GM23248 (cell line): ENCODE results near the gene NME5. TPM values are rescaled to one million over a fixed set of nuclear protein-coding genes. Genes with fewer than 3 reads are reported as not detected.
A peak's percentile ranks its signal among the peaks of the same experiment; 100 is the strongest.

Experiments
- DNase-seq: peaks from one replicate; pipeline ENCODE4 v3.0.0-alpha.2; 2015
- H2AFZ ChIP-seq: fragments of 200-600 bp; sonication (generic); 2 replicates; pipeline ENCODE4 v1.6.1; 2016; ENCODE audit warnings: antibody characterized with exemption
- H3F3A ChIP-seq: fragments of 200-600 bp; sonication (generic); 2 replicates; pipeline ENCODE4 v1.6.1; 2016; ENCODE audit warnings: mild to moderate bottlenecking, antibody characterized with exemption, mixed run types; ENCODE audit not compliant: insufficient read depth
- H3K27ac ChIP-seq: fragments of 200-600 bp; sonication (generic); 2 replicates; pipeline ENCODE4 v1.5.1; 2016; ENCODE audit warnings: mild to moderate bottlenecking
- H3K27me3 ChIP-seq: fragments of 200-600 bp; sonication (generic); replicated peaks from 2 replicates; pipeline ENCODE4 v1.6.1; 2016; ENCODE audit warnings: mild to moderate bottlenecking; ENCODE audit not compliant: insufficient read depth
- H3K36me3 ChIP-seq: fragments of 200-600 bp; sonication (generic); 2 replicates; pipeline ENCODE4 v1.6.1; 2016; ENCODE audit warnings: low read depth, mild to moderate bottlenecking
- H3K4me1 ChIP-seq: fragments of 200-600 bp; sonication (generic); 2 replicates; pipeline ENCODE4 v1.6.1; 2016; ENCODE audit warnings: mild to moderate bottlenecking; ENCODE audit not compliant: insufficient read depth
- H3K4me2 ChIP-seq: fragments of 200-600 bp; sonication (generic); one replicate; pipeline ENCODE4 v1.6.1; 2016; ENCODE audit warnings: mild to moderate bottlenecking; ENCODE audit not compliant: unreplicated experiment
- H3K4me3 ChIP-seq: fragments of 200-600 bp; sonication (generic); 2 replicates; pipeline ENCODE4 v1.5.1; 2016; ENCODE audit warnings: mild to moderate bottlenecking
- H3K79me2 ChIP-seq: fragments of 200-600 bp; sonication (generic); 2 replicates; pipeline ENCODE4 v1.6.1; 2016; ENCODE audit warnings: mild to moderate bottlenecking; ENCODE audit not compliant: insufficient read depth
- H3K9ac ChIP-seq: fragments of 200-600 bp; sonication (generic); 2 replicates; pipeline ENCODE4 v1.6.1; 2016; ENCODE audit warnings: mild to moderate bottlenecking
- H3K9me2 ChIP-seq: fragments of 200-600 bp; sonication (generic); 2 replicates; pipeline ENCODE4 v1.6.1; 2016; ENCODE audit warnings: mixed run types, mild to moderate bottlenecking, moderate library complexity; ENCODE audit not compliant: insufficient read depth
- H3K9me3 ChIP-seq: fragments of 200-600 bp; sonication (generic); one replicate; pipeline ENCODE4 v1.6.1; 2017; ENCODE audit warnings: low read depth
- H4K20me1 ChIP-seq: fragments of 200-600 bp; sonication (generic); 2 replicates; pipeline ENCODE4 v1.6.0; 2016; ENCODE audit not compliant: insufficient read depth
- EZH2 ChIP-seq: fragments of 200-600 bp; sonication (generic); IDR thresholded peaks from 2 replicates; pipeline ENCODE4 v1.6.1; 2018; ENCODE audit warnings: antibody characterized with exemption, mild to moderate bottlenecking; ENCODE audit not compliant: insufficient read depth, poor library complexity, severe bottlenecking
- EZH2phosphoT487 ChIP-seq: fragments of 200-600 bp; sonication (generic); IDR thresholded peaks from 2 replicates; pipeline ENCODE4 v1.6.1; 2018; ENCODE audit warnings: antibody characterized with exemption, moderate library complexity, mild to moderate bottlenecking, low read depth; ENCODE audit not compliant: insufficient read depth
- WGBS, 2 experiments: methylation state at CpG; one replicate each; pipeline ENCODE4 v1.1.6; 2015 to 2017; ENCODE audit warnings: low lambda C conversion rate in 2 of 2, low coverage in 1 of 2; ENCODE audit errors: missing lambda C conversion rate in 2 of 2; 5-methylcytosine and 5-hydroxymethylcytosine counted together
- in situ Hi-C: fragments of 300-500 bp; cut with MboI; formaldehyde crosslinking; loops from 2 replicates; pipeline ENCODE4 v1.15.0; 2020
- polyA plus RNA-seq: library from polyadenylated mRNA; unstranded; fragments of >200 nt; fragmentation: Nextera tagmentation; extraction: Ambion mirVana; gene quantifications from 2 replicates; pipeline ENCODE4 v1.2.1, GENCODE V29; 2016
- total RNA-seq: library from RNA; depleted of rRNA; stranded (reverse); fragments of >200 nt; shearing (Covaris generic); gene quantifications from 2 replicates; pipeline ENCODE4 v1.2.3, GENCODE V29; 2014

NME5 gene
- total and polyA plus RNA-seq, 2 experiments from 2014 or later = not detected

GRCh38 chr5:138141734-138142133 lies 2.5 kb upstream of the NME5 start:
- in situ Hi-C loops = no loop called here
- Histone ChIP-seq H3K9ac (no peak overlapping the region), H3K4me1 (no peaks in the 10 kb centered on the region), H4K20me1 (no peaks in the 10 kb centered on the region), H3K27me3 (no peaks in the 10 kb centered on the region), H3K36me3 (no peaks in the 10 kb centered on the region), H2AFZ (no peak overlapping the region), H3K9me2 (no peaks in the 10 kb centered on the region), H3F3A (no peaks in the 10 kb centered on the region), H3K4me2 (no peak overlapping the region), H3K4me3 (no peak overlapping the region), H3K27ac (no peak overlapping the region), H3K9me3 (no peaks in the 10 kb centered on the region), H3K79me2 (no peaks in the 10 kb centered on the region)
- 31 to 37% methylated on average over 1 of the region's 1 CpG for WGBS, 2 experiments
- TF ChIP-seq EZH2phosphoT487 = no peak
- no peak for TF ChIP-seq EZH2
- DNase-seq = no peak

GRCh38 chr5:138140268-138140667 lies 1.0 kb upstream of the NME5 start:
- no peak overlapping the region for H3K9ac ChIP-seq
- WGBS, 2 experiments = 47 to 48% methylated on average over 4 of the region's 4 CpGs
- TF ChIP-seq EZH2phosphoT487 (no peak), EZH2 (no peak)

GRCh38 chr5:138139781-138140090 lies 508 bp upstream of the NME5 start:
- no peaks in the 10 kb centered on the region for H3F3A ChIP-seq
- H2AFZ ChIP-seq = no peak overlapping the region
- no peaks in the 10 kb centered on the region for H3K4me1 ChIP-seq
- H3K4me3 ChIP-seq = no peak overlapping the region
- in situ Hi-C loops = no loop called here
- no peak for DNase-seq
- no peak overlapping the region for H3K4me2 ChIP-seq
- 47 to 51% methylated on average over 3 of the region's 3 CpGs for WGBS, 2 experiments
- H3K9ac ChIP-seq = no peak overlapping the region
- H4K20me1 ChIP-seq = no peaks in the 10 kb centered on the region
- no peaks in the 10 kb centered on the region for H3K36me3 ChIP-seq
- no peaks in the 10 kb centered on the region for H3K79me2 ChIP-seq
- H3K9me2 ChIP-seq = no peaks in the 10 kb centered on the region
- no peaks in the 10 kb centered on the region for H3K27me3 ChIP-seq
- no peak for TF ChIP-seq EZH2
- TF ChIP-seq EZH2phosphoT487 = no peak
- H3K27ac ChIP-seq = no peak overlapping the region
- no peaks in the 10 kb centered on the region for H3K9me3 ChIP-seq

More at GRCh38 chr5:138140268-138140667, 1.0 kb upstream of the NME5 start:
- no peak overlapping the region for H3K27ac ChIP-seq
- no peaks in the 10 kb centered on the region for H3K36me3 ChIP-seq
- H4K20me1 ChIP-seq = no peaks in the 10 kb centered on the region
- in situ Hi-C loops = no loop called here
- H3K4me2 ChIP-seq = no peak overlapping the region
- no peak overlapping the region for H2AFZ ChIP-seq
- no peaks in the 10 kb centered on the region for H3K27me3 ChIP-seq
- no peaks in the 10 kb centered on the region for H3K79me2 ChIP-seq
- DNase-seq = no peak
- H3F3A ChIP-seq = no peaks in the 10 kb centered on the region
- no peaks in the 10 kb centered on the region for H3K9me3 ChIP-seq
- H3K4me1 ChIP-seq = no peaks in the 10 kb centered on the region
- H3K4me3 ChIP-seq = no peak overlapping the region
- H3K9me2 ChIP-seq = no peaks in the 10 kb centered on the region

- WGBS, 2 experiments = 89 to 90% methylated on average over 7 of the region's 7 CpGs
- peak overlapping the region; percentile 81 for H3K4me2 ChIP-seq
- H3K9ac ChIP-seq = 0 out of 2 replicates have a peak overlapping the region, but pooled peaks have one; percentile 46
- H3K9me2 ChIP-seq = no peaks in the 10 kb centered on the region
- no peak overlapping the region for H3K27ac ChIP-seq
- H3K4me1 ChIP-seq = no peaks in the 10 kb centered on the region
- H3K79me2 ChIP-seq = no peaks in the 10 kb centered on the region
- H3K36me3 ChIP-seq = no peaks in the 10 kb centered on the region
- H3K27me3 ChIP-seq = no peaks in the 10 kb centered on the region
- no peaks in the 10 kb centered on the region for H3K9me3 ChIP-seq
- in situ Hi-C loops = no loop called here
- TF ChIP-seq EZH2phosphoT487 = no peak
- no peak for TF ChIP-seq EZH2
- H3F3A ChIP-seq = no peaks in the 10 kb centered on the region
- no peak for DNase-seq
- H3K4me3 ChIP-seq = peak overlapping the region; percentile 81
- H4K20me1 ChIP-seq = no peaks in the 10 kb centered on the region
- H2AFZ ChIP-seq = peak overlapping the region; percentile 93
These were observed 6.7 kb downstream of the NME5 start for GRCh38 chr5:138132543-138132942.

GRCh38 chr5:138129347-138129746 lies 9.9 kb downstream of the NME5 start:
- 89 to 90% methylated on average over 6 of the region's 6 CpGs for WGBS, 2 experiments
- DNase-seq = no peak
- Histone ChIP-seq H3K9ac (no peak overlapping the region), H3K4me3 (no peak overlapping the region), H3K4me2 (no peak overlapping the region), H3K9me3 (no peaks in the 10 kb centered on the region), H3K27ac (no peak overlapping the region), H3K36me3 (no peaks in the 10 kb centered on the region), H2AFZ (no peak overlapping the region), H4K20me1 (no peaks in the 10 kb centered on the region), H3K79me2 (no peaks in the 10 kb centered on the region), H3K27me3 (no peaks in the 10 kb centered on the region), H3K9me2 (no peaks in the 10 kb centered on the region), H3F3A (no peaks in the 10 kb centered on the region), H3K4me1 (no peaks in the 10 kb centered on the region)
- TF ChIP-seq EZH2 (no peak), EZH2phosphoT487 (no peak)
- in situ Hi-C loops = no loop called here
